Stomach (tissue), 9 donors: ENCODE measurements around the gene RIMBP2. TPM values are rescaled to one million over a fixed set of nuclear protein-coding genes. Genes with fewer than 3 reads are reported as not detected.

ENCODE experiments used
- DNase-seq, 2 donors: peaks; one replicate each; pipeline versions ENCODE4 v3.0.0 to v3.0.0-alpha.2; 2013 to 2019
- H3K27ac ChIP-seq, 5 donors: fragments of 200-600 bp in 4 of 5; sonication (generic) in 4 of 5; one replicate each; pipeline ENCODE4 v1.5.1; 2013 to 2019; ENCODE audit warnings: mild to moderate bottlenecking in 1 of 5, moderate library complexity in 1 of 5
- H3K27me3 ChIP-seq, 3 donors: fragments of 200-600 bp; sonication (generic); one replicate each; pipeline ENCODE4 v1.5.1; 2017 to 2019; ENCODE audit warnings: mixed run types in 1 of 3
- H3K36me3 ChIP-seq, 4 donors: fragments of 200-600 bp; sonication (generic); 1 replicate in 3 of 4; 2 replicates in 1 of 4; pipeline ENCODE4 v1.5.1; 2016 to 2019
- H3K4me1 ChIP-seq, 4 donors: fragments of 200-600 bp; sonication (generic); one replicate each; pipeline ENCODE4 v1.5.1; 2016 to 2019
- H3K4me3 ChIP-seq, 4 donors: fragments of 200-600 bp; sonication (generic) in 3 of 4; one replicate each; pipeline ENCODE4 v1.5.1; 2016 to 2019; ENCODE audit warnings: mild to moderate bottlenecking in 1 of 4
- H3K9me3 ChIP-seq, 4 donors: fragments of 200-600 bp; sonication (generic); one replicate each; pipeline ENCODE4 v1.5.1; 2016 to 2019
- EP300 ChIP-seq: sonication (generic); formaldehyde crosslinking; IDR thresholded peaks from one replicate; pipeline ENCODE4 v1.6.1; 2017; ENCODE audit warnings: antibody characterized with exemption
- POLR2A ChIP-seq, 4 donors: fragments of 450-650 bp; IDR thresholded peaks; one replicate each; pipeline ENCODE4 v1.6.1; 2016; ENCODE audit warnings: antibody characterized with exemption in 4 of 4, control low read depth in 2 of 4, mild to moderate bottlenecking in 1 of 4, moderate library complexity in 1 of 4
- POLR2AphosphoS5 ChIP-seq, 3 donors: sonication (generic); formaldehyde crosslinking; IDR thresholded peaks; one replicate each; pipeline ENCODE4 v1.6.1; 2016; ENCODE audit warnings: antibody characterized with exemption in 3 of 3
- WGBS, 5 donors: extraction: QIAGEN DNeasy Blood & Tissue Kit in 3 of 5; methylation state at CpG; one replicate each; pipeline versions ENCODE4 v1.1.5 to v1.1.7; 2013 to 2018; 5-methylcytosine and 5-hydroxymethylcytosine counted together
- intact Hi-C: fragments of 100-400 bp; cut with DNase I; formaldehyde crosslinking; loops from one replicate; pipeline ENCODE4 v1.15.1; 2023; ENCODE audit warnings: low total_unique reads
- polyA plus RNA-seq, 3 donors: library from polyadenylated mRNA; stranded (reverse); fragments of 200-250 nt; gene quantifications; one replicate each; pipeline ENCODE4 v1.2.3, GENCODE V29; 2013
- total RNA-seq, 5 donors: library from RNA; depleted of rRNA; stranded (reverse); fragments of >200 nt; gene quantifications; one replicate each; pipeline versions ENCODE4 v1.1.0 to v1.2.3, GENCODE V29; 2014 to 2016
- TF ChIP-seq, protein P1 (sequence below), 7 experiments: fragments of 450-650 bp in 4 of 7; fragments of 200-600 bp in 3 of 7; sonication (generic) in 3 of 7; IDR thresholded peaks; one replicate each; pipeline ENCODE4 v1.5.1; 2016 to 2019; ENCODE audit warnings: antibody characterized with exemption in 7 of 7, control low read depth in 2 of 7, mild to moderate bottlenecking in 1 of 7
- donor health status: healthy with polysubstance abuse.
- donor health status: Bipolar disorder and iron deficiency.
- donor health status: healthy.

RIMBP2 gene
- total and polyA plus RNA-seq, 8 donors = 0.75 to 44.6 (median 5.6) TPM

- no peaks in the 10 kb centered on the region for H3K36me3 ChIP-seq
- DNase-seq = no peak
- no peak overlapping the region for H3K27ac ChIP-seq
- peaks cover 0 to 15% (median 0%) of the 10 kb centered on the region in 3 donors for H3K27me3 ChIP-seq
- intact Hi-C loops = no loop called here
- 62 to 69% (median 67%) methylated on average over 18 of the region's 18 CpGs for WGBS, 5 donors
- no peaks in the 10 kb centered on the region for H3K4me1 ChIP-seq
- H3K9me3 ChIP-seq = no peaks in the 10 kb centered on the region
- H3K4me3 ChIP-seq = no peak overlapping the region
- TF ChIP-seq POLR2A (IDR thresholded peaks at IDR 0.05) (no peak), EP300 (no peak), POLR2AphosphoS5 (IDR thresholded peaks at IDR 0.05) (no peak)
- TF ChIP-seq, protein P1, sequence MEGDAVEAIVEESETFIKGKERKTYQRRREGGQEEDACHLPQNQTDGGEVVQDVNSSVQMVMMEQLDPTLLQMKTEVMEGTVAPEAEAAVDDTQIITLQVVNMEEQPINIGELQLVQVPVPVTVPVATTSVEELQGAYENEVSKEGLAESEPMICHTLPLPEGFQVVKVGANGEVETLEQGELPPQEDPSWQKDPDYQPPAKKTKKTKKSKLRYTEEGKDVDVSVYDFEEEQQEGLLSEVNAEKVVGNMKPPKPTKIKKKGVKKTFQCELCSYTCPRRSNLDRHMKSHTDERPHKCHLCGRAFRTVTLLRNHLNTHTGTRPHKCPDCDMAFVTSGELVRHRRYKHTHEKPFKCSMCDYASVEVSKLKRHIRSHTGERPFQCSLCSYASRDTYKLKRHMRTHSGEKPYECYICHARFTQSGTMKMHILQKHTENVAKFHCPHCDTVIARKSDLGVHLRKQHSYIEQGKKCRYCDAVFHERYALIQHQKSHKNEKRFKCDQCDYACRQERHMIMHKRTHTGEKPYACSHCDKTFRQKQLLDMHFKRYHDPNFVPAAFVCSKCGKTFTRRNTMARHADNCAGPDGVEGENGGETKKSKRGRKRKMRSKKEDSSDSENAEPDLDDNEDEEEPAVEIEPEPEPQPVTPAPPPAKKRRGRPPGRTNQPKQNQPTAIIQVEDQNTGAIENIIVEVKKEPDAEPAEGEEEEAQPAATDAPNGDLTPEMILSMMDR (IDR thresholded peaks at IDR 0.05) = no peak
Observed at GRCh38 chr12:130504110-130504839, 211.8 kb downstream of the RIMBP2 start.

GRCh38 chr12:130501821-130502220 lies 214.3 kb downstream of the RIMBP2 start:
- intact Hi-C loops = no loop called here
- TF ChIP-seq, protein P1 (IDR thresholded peaks at IDR 0.05) = no peak
- TF ChIP-seq POLR2AphosphoS5 (IDR thresholded peaks at IDR 0.05) (no peak), POLR2A (IDR thresholded peaks at IDR 0.05) (no peak), EP300 (no peak)
- H3K9me3 ChIP-seq = no peaks in the 10 kb centered on the region
- no peak overlapping the region for H3K27ac ChIP-seq
- no peak overlapping the region for H3K4me3 ChIP-seq
- H3K36me3 ChIP-seq = no peaks in the 10 kb centered on the region
- H3K4me1 ChIP-seq = no peaks in the 10 kb centered on the region
- H3K27me3 ChIP-seq = no peaks in the 10 kb centered on the region
- 73 to 89% (median 81%) methylated on average over 8 of the region's 8 CpGs for WGBS, 5 donors
- no peak for DNase-seq

- H3K27ac ChIP-seq = no peak overlapping the region
- H3K4me3 ChIP-seq = no peak overlapping the region
- TF ChIP-seq POLR2A (IDR thresholded peaks at IDR 0.05) = no peak
- TF ChIP-seq, protein P1 (IDR thresholded peaks at IDR 0.05) = no peak
- no peak for TF ChIP-seq EP300
- no peak for TF ChIP-seq POLR2AphosphoS5 (IDR thresholded peaks at IDR 0.05)
- no peaks in the 10 kb centered on the region for H3K4me1 ChIP-seq
- H3K9me3 ChIP-seq = no peaks in the 10 kb centered on the region
- no peaks in the 10 kb centered on the region for H3K36me3 ChIP-seq
- 66 to 82% (median 79%) methylated on average over 11 to 16 of the region's 16 CpGs for WGBS, 5 donors
- no peaks in the 10 kb centered on the region for H3K27me3 ChIP-seq
- DNase-seq = no peak
- intact Hi-C loops = no loop called here
Observed at GRCh38 chr12:130500835-130501330, 215.2 kb downstream of the RIMBP2 start.

DNA sequence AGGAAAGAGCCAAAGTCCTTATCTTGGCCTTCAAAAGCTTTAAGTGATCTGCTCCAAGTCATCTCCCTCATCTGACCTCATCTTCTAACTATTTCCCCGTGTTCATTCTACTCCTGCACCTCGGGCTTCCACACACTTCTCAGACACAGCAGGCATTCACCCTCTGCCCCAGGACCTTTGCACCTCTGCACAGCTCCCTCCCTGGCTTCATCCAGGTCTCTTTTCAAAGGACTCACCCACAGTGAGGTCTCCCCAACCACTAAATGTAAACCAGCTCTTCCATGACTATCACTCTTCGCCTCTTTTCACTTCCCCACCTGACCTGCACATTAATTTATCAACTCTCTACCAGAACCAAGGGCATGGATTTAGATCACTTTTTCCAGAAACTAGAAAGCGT lies 216.6 kb downstream of the RIMBP2 start:
- no peak for DNase-seq
- intact Hi-C loops = no loop called here
- TF ChIP-seq, protein P1 (IDR thresholded peaks at IDR 0.05) = no peak
- TF ChIP-seq POLR2A (IDR thresholded peaks at IDR 0.05) (no peak), EP300 (no peak), POLR2AphosphoS5 (IDR thresholded peaks at IDR 0.05) (no peak)
- Histone ChIP-seq H3K4me3 (no peak overlapping the region), H3K36me3 (no peaks in the 10 kb centered on the region), H3K9me3 (no peaks in the 10 kb centered on the region), H3K4me1 (no peaks in the 10 kb centered on the region), H3K27ac (no peak overlapping the region), H3K27me3 (no peaks in the 10 kb centered on the region)
- WGBS, 5 donors = 49 to 76% (median 70%) methylated on average over 4 of the region's 4 CpGs
